Measurements from ENCODE around the gene ILF3.

DNA sequence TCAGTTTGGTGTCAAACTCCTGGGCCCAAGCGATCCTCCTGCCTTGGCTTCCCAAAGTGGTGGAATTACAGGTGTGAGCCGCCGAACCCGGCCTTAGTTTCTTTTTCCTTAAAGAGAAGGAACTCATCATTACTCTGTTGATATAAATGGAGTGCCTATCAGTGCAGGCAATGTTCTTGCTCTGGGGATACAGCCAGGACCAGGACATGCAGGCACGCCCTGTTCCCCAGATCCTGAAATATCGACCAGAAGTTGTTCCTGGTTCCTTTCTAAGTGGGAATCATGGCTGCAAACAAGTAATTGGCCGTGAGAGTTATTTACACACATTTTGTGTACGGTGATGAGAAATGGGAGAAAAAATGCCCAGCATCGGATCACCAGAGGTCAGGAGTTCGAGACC lies 72.1 kb downstream of the ILF3 start:
- TF ChIP-seq YY1 (IDR thresholded peaks at IDR 0.05; ENCODE audit: insufficient read depth, insufficient read length), result no peak
- no peak for TF ChIP-seq ZNF274 (IDR thresholded peaks at IDR 0.05; ENCODE audit: low read depth, low read length)
- TF ChIP-seq SUZ12 (IDR thresholded peaks at IDR 0.05; ENCODE audit: extremely low read depth, insufficient read depth, insufficient read length), result no peak

Data from NT2/D1 (cell line).